ENCODE measurements around the gene PSMB10.

PSMB10 gene

GRCh38 chr16:67963662-67964321 lies 27.1 kb upstream of the PSMB10 start:
- DNase-seq = peak; percentile 5

- DNase-seq = no peak
These were observed 26.6 kb upstream of the PSMB10 start for GRCh38 chr16:67963292-67963661.

- DNase-seq = no peak
These were observed 25.5 kb upstream of the PSMB10 start for GRCh38 chr16:67962135-67962534.

GRCh38 chr16:67961551-67961957 lies 24.9 kb upstream of the PSMB10 start:
- peak; percentile 94 for DNase-seq

DNA sequence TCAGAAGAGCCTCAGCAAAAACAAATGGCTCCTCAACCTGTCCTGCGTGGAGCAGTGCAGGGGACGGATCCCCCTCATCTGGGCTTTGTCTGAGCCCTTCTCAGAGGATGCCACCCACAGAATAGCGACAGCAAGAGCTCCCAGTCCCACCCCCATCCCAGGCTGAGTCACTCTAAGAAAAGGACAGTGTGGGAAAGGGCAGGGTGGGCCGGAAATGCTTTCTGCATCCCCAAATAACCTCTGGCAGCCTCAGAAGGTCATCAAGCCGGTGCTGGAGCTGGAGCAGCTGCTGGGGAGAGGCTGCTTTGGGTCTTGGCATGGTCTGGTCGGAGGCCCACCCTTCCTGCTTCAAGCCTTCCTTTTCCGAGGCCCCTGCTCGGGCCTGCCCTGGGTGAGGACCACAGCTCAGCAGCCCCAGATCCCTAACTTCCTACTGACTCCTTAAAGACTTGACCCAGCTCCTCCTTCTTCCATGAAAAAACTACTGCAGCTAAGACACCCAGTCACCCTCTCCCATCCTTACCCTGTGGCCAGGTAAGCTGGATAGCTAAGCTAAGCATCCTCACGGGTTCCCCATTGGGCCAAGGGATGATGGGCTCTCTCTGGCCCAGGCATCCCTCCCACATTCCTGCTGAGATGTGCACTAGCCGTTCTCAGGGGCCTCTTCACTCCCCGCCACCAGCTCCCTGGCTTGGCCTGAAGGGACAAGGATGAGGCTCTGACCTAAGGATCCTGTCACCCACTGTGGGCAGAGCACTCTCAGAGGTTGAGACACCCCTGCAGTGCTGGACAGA lies 23.1 kb upstream of the PSMB10 start:
- DNase-seq = no peak

DNA sequence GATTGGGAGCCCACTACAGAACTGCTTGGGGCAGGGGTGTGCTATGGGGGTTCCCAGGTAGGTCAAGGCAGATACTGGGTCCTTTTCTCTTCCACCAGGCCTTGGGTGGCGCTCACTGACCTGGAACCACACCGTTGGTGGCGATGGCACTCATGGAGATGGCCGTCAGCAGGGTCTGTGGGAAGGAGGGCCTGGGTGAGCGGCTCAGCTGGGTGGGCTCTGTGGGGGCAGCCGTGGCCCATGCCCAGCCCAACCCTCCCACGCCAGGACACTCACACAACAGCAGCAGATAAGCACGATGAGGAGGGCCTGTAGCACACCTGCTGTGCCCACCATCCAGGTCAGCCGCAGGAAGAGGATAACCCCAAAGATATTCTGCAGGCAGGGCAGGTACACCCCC lies 21.0 kb upstream of the PSMB10 start:
- DNase-seq = no peak

GRCh38 chr16:67954421-67955196 lies 18.0 kb upstream of the PSMB10 start:
- DNase-seq = no peak

DNA sequence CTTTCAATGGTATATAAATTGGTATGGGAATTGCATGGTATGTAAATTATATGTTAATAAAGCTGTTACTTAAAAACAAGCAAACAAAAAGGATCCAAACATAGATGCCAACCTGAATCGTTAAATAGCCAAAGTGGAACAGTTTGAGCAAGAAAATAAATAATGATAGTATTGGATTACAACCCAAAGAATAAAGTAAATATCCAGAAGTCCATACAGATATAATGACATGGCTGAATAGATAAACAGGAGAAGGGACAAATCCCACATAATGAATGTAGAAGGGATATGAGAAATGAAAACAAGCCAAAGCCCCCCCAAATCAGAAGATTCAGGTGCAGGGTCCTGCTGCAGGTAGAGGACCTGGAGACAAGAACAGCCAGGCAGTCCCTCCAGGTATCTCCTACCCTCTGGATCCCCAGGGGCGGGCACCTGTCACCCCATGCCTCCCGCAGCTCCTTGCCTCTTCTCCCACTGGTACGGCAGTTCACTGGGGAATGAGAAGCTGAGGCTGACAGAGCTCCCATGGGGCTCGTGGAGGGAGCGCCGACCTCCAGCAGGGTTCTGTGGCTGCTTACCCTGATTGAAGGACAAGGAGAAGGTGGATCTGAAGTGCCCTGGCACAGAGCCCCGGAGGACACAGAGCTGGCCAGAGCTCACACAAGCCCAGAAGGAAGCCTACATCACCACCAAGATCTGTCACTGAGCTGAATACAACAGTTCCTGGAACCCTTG lies 17.2 kb upstream of the PSMB10 start:
- DNase-seq = no peak

DNA sequence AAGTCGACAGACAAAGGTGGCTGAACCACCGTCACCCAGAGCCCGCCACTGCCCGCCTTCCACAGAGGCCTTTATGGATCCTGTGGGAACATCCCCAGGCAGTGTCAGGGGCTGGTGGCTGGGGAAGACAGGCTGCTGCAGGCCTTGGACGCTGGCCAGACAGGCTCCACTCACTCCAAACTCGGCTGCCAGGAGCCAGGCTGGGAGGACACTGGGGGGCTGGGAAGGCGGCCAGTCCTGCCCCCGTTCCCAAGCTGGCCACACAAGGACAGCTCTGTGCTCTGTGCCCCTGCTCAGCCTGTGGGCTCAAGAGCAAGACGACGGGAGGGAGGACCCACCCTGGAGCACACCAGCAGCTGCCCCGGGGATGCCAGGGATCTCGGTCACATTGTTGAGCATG lies 14.8 kb upstream of the PSMB10 start:
- no peak for DNase-seq

GRCh38 chr16:67950335-67950843 lies 13.7 kb upstream of the PSMB10 start:
- no peak for DNase-seq

GRCh38 chr16:67949645-67950044 lies 13.0 kb upstream of the PSMB10 start:
- no peak for DNase-seq

DNA sequence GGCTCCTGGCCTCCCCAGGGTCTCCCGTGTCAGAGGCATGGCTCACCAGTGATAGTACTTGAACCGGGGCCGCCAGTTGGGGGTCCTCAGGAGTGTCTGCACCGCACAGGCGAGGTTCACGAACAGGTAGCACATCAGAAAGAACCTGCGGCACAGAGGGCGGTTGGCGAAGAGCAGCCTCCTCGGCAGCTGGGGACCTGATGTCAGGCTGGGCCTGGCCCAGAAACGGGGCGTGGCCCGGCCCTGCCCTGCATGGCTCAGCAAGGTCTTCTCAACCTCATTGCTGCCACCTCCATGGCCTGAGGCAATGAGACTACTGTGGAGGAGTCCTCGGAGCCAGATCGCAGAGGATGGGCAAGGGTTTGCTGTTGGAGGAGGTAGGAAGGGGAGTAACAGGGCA lies 11.4 kb upstream of the PSMB10 start:
- DNase-seq = no peak

GRCh38 chr16:67946966-67947558 lies 10.4 kb upstream of the PSMB10 start:
- no peak for DNase-seq

DNA sequence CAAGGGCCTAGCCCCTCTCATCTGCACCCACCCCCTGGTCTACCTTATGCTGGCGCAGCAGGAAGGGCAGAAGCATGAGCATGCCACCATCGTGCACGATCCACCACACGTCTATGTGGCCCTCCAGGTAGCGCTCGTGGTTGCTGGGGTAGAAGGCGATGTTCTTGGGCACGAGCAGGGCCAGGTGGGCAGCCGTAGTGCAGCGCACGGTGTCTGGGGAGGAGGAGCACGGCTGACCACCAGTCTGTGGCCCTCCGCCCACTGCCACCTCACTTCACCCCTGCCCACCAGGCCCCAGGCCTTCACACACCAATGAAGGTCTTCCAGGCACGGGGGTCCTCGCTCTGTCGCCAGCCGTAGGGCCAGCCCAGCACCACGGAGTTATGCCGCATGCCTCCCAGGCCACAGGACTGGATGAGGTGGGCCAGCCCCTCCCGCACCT lies 9.5 kb upstream of the PSMB10 start:
- no peak for DNase-seq

DNA sequence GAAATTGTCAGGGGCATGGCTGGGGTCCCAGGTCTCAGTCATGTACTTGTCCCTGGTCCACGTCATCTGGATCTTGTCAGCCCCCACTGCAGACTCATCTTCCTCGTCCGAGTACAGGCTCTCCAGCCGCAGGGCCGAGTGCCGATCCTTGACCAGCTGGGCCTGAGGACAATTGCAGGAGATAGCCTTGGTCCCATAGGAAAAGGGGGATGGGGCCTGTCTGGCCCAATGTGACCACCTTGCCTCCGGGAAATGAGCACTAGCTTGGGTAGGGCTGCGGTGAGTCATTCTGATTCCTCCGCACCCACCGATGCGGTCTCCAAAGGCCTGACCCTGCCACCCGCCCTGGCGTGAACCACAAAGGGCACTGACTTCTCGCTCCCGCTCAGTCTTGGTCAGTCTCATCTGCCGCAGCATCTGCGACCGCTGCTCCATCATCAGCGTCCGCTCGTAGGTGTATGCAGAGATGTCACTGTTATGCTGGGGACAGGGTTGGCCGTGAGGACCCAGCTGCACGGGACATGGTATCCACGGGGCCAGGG lies 8.8 kb upstream of the PSMB10 start:
- no peak for DNase-seq

GRCh38 chr16:67944690-67945391 lies 8.2 kb upstream of the PSMB10 start:
- no peak for DNase-seq

GRCh38 chr16:67943619-67944504 lies 7.2 kb upstream of the PSMB10 start, which contains the start of gene LCAT:
LCAT (minus strand) TSS chr16:67944120; CDS start chr16:67944101, 19 bp downstream.
- DNase-seq = no peak

GRCh38 chr16:67943256-67943618 lies 6.6 kb upstream of the PSMB10 start:
- DNase-seq = no peak

DNA sequence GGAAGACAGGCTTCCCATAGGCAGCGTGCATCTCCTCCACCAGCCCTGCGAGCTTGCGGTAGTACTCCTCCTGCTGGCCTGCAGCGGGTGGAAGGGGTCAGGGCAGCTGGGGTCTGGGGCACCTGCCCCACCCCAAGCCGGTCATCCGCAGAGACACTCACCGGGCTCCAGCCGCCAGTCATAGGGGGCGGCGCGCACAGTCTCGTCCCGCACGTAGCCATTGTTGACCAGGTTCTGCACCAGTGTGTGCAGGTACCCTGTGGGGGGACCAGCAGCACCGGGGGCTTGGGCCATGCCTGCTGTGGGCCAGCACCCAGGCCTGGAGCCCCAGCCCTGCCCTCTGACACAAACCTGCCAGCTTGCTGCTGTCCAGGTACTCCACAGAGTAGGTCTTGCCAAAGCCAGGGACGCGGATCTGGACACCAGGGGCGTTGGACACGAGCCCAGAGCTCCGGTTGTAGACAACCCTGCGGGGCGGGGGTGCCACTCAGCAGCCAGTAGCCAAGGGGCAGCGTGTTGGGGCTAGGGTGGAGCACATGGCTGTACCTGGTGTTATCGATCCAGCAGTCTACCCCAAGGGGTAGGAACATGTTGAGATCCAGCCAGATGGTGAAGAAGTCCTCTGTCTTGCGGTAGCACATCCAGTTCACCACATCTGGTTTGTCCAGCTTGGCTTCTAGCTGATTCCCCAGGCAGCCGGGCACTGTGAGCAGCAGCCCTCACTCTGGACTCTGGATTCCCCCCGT lies 6.0 kb upstream of the PSMB10 start:
- DNase-seq = no peak

DNA sequence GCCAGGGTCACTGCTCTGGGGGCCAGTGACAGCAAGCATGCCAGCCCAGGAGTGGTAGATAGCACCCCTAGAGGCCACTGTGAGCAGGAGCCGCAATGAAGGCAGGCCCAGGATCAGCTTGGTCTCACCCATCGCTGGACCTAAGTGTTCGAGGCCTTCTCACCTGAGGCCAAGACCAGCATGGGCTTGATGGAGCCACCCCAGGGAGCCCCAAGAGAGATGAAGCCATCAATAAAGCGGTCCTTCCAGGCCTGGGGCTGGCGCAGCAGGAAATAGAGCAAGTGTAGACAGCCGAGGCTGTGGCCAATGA lies 5.5 kb upstream of the PSMB10 start:
- no peak for DNase-seq
